ENCODE results near the gene TCIRG1. TPM values are rescaled to one million over a fixed set of nuclear protein-coding genes. Genes with fewer than 3 reads are reported as not detected.

The TCIRG1 gene
- polyA plus RNA-seq, 2 of the 4 experiments (the other 2 are of a cell fraction), result 36.3 to 120 TPM

- TF ChIP-seq MAZ (IDR thresholded peaks at IDR 0.05; ENCODE audit: borderline replicate concordance, low read depth, low read length) (peak; percentile 46; the same call in 1 of the 2 replicates), EP300 (IDR thresholded peaks at IDR 0.05) (peak in 1 of 2 experiments; percentile 78; a peak in 3 of 5 replicates), RAD21 (conservative IDR thresholded peaks at IDR 0.05 in 1 of 2, IDR thresholded peaks at IDR 0.05 in 1 of 2) (no peak), RFX5 (IDR thresholded peaks at IDR 0.05) (no peak; the same call in 1 of the 2 replicates), POLR2AphosphoS2 (conservative IDR thresholded peaks at IDR 0.05; ENCODE audit: low read length) (no peak), TP53 (CRISPR knock-in tag; IDR thresholded peaks at IDR 0.05) (peak; percentile 26; the same call in 1 of the 2 replicates), ATOH8 (CRISPR knock-in tag; IDR thresholded peaks at IDR 0.05; ENCODE audit: low read depth) (peak; percentile 66), ELK1 (IDR thresholded peaks at IDR 0.05; ENCODE audit: low read depth, low read length) (no peak), HOXB5 (CRISPR knock-in tag; IDR thresholded peaks at IDR 0.05) (peak; percentile 93), NFE2L2 (conservative IDR thresholded peaks at IDR 0.05; ENCODE audit: low read length) (no peak), NPAS2 (CRISPR knock-in tag; IDR thresholded peaks at IDR 0.05; ENCODE audit: borderline replicate concordance) (peak; percentile 73), SREBF2 (IDR thresholded peaks at IDR 0.05) (no peak), FOSB (CRISPR knock-in tag; IDR thresholded peaks at IDR 0.05) (0 out of 2 replicates have a peak, but pooled peaks have one; percentile 70), KDM1A (IDR thresholded peaks at IDR 0.05; ENCODE audit: low read depth) (no peak), EHF (CRISPR knock-in tag; IDR thresholded peaks at IDR 0.05) (peak; percentile 77), NR3C1 (IDR thresholded peaks at IDR 0.05) (no peak), HES2 (IDR thresholded peaks at IDR 0.05) (no peak), ZSCAN20 (CRISPR knock-in tag; IDR thresholded peaks at IDR 0.05) (no peak), MAX (IDR thresholded peaks at IDR 0.05) (peak; percentile 98), JUN (IDR thresholded peaks at IDR 0.05) (peak; percentile 74 to 99; a peak in 4 of 5 replicates), RARB (CRISPR knock-in tag; IDR thresholded peaks at IDR 0.05) (peak; percentile 56), HMGXB4 (CRISPR knock-in tag; IDR thresholded peaks at IDR 0.05; ENCODE audit: borderline replicate concordance) (peak; percentile 62; the same call in 1 of the 2 replicates), RNF2 (IDR thresholded peaks at IDR 0.05; ENCODE audit: borderline replicate concordance, low read depth) (no peak), MAFK (IDR thresholded peaks at IDR 0.05; ENCODE audit: partially characterized antibody) (no peak), GATA3 (IDR thresholded peaks at IDR 0.05; ENCODE audit: borderline replicate concordance) (peak; percentile 60), MYC (IDR thresholded peaks at IDR 0.05; ENCODE audit: borderline replicate concordance, low read length) (peak; percentile 82)
Observed at GRCh38 chr11:68010090-68011041, 28.5 kb upstream of the TCIRG1 start, which contains the start of gene ALDH3B1 (continued).

All from A549 (cell line).